GM12878 (cell line): ENCODE measurements around the gene CD69. TPM values are rescaled to one million over a fixed set of nuclear protein-coding genes. Genes with fewer than 3 reads are reported as not detected.

Source experiments
- ATAC-seq: fragments of 200-7000 bp; cut with Tn5 transposase; 3 replicates; pipeline ENCODE4 v1.9.1; 2020; ENCODE audit warnings: mild to moderate bottlenecking, moderate library complexity
- BruUV-seq: library from RNA; stranded (reverse); fragments of 400-500 nt; replicated peaks from 2 replicates; lab custom pipeline; 2021; lab: Mats Ljungman, UMichigan
- CTCF ChIA-PET: fragments of 300-600 bp; sonication (Branson Sonifier 250); formaldehyde crosslinking; extraction: SDS; loops from one replicate; lab custom pipeline; 2021; ENCODE audit warnings: inconsistent platforms; lab: Yijun Ruan, JAX
- POLR2A ChIA-PET: fragments of 350-600 bp; formaldehyde crosslinking; extraction: SDS; loops from one replicate; lab custom pipeline; 2021; ENCODE audit warnings: inconsistent platforms; lab: Charles Lee
- RAD21 ChIA-PET: fragments of 300-600 bp; sonication (Branson Sonifier 250); formaldehyde crosslinking; loops from one replicate; lab custom pipeline; 2023; ENCODE audit warnings: antibody characterized with exemption; ENCODE audit not compliant: unreplicated experiment; lab: Charles Lee
- SMC1A ChIA-PET: fragments of 300-600 bp; sonication (Branson Sonifier 250); formaldehyde crosslinking; loops from one replicate; lab custom pipeline; 2023; ENCODE audit not compliant: unreplicated experiment, uncharacterized antibody; lab: Charles Lee
- DNase-seq: peaks from one replicate; pipeline ENCODE4 v3.0.0-alpha.2; 2011; ENCODE audit warnings: low read depth, low spot score
- FAIRE-seq: peaks from 3 replicates; lab custom pipeline; 2011; peaks lifted over from hg19 to GRCh38; lab: Jason Lieb, UNC
- H2AFZ ChIP-seq: 2 replicates; pipeline ENCODE4 v1.6.0; 2011; ENCODE audit warnings: low read depth, low read length, control low read depth; ENCODE audit not compliant: control insufficient read depth
- H3K27ac ChIP-seq: 2 replicates; pipeline ENCODE4 v1.5.1; 2011; ENCODE audit warnings: control low read depth; ENCODE audit not compliant: control insufficient read depth, insufficient read depth
- H3K27me3 ChIP-seq, 2 experiments: replicated peaks in 1 of 2; 2 replicates each; pipeline versions ENCODE4 v1.6.0 to v1.6.1; 2011; ENCODE audit warnings: low read length in 1 of 2; ENCODE audit not compliant: control insufficient read depth in 2 of 2, insufficient read depth in 2 of 2
- H3K36me3 ChIP-seq, 2 experiments: 2 replicates each; pipeline ENCODE4 v1.5.1; 2011; ENCODE audit warnings: low read length in 1 of 2; ENCODE audit not compliant: control insufficient read depth in 2 of 2, insufficient read depth in 2 of 2
- H3K4me1 ChIP-seq: 2 replicates; pipeline ENCODE4 v1.6.1; 2011; ENCODE audit warnings: mild to moderate bottlenecking, low read length, moderate library complexity, mixed read lengths; ENCODE audit not compliant: control insufficient read depth, insufficient read depth
- H3K4me2 ChIP-seq: 2 replicates; pipeline ENCODE4 v1.6.0; 2011; ENCODE audit warnings: control low read depth; ENCODE audit not compliant: control insufficient read depth, insufficient read depth
- H3K4me3 ChIP-seq: fragments of 200-600 bp; sonication (generic); 2 replicates; pipeline ENCODE4 v1.5.1; 2016
- H3K79me2 ChIP-seq: 2 replicates; pipeline ENCODE4 v1.6.0; 2011; ENCODE audit warnings: low read length; ENCODE audit not compliant: control insufficient read depth, insufficient read depth
- H3K9ac ChIP-seq: 2 replicates; pipeline ENCODE4 v1.8.0; 2011; ENCODE audit warnings: low read length, control low read depth, mixed read lengths; ENCODE audit not compliant: control insufficient read depth, insufficient read depth
- H3K9me3 ChIP-seq: replicated peaks from 3 replicates; pipeline ENCODE4 v1.5.1; 2011; ENCODE audit warnings: mild to moderate bottlenecking, low read length; ENCODE audit not compliant: control insufficient read depth, insufficient read depth
- H4K20me1 ChIP-seq: 2 replicates; pipeline ENCODE4 v1.6.0; 2011; ENCODE audit not compliant: control insufficient read depth, insufficient read depth
- ATF3 ChIP-seq: IDR thresholded peaks from 2 replicates; pipeline ENCODE4 v1.6.1; 2011; ENCODE audit warnings: low read depth, mild to moderate bottlenecking, low read length, moderate library complexity, borderline replicate concordance; ENCODE audit errors: extremely low read depth
- ATF7 ChIP-seq: fragments of 450-650 bp; IDR thresholded peaks from 2 replicates; pipeline ENCODE4 v1.6.1; 2016; ENCODE audit warnings: low read depth, mild to moderate bottlenecking
- E2F4 ChIP-seq: IDR thresholded peaks from 2 replicates; pipeline ENCODE4 v1.6.1; 2012; ENCODE audit warnings: low read depth, low read length, improper control_type of control experiment
- FOXK2 ChIP-seq: fragments of 450-650 bp; IDR thresholded peaks from 2 replicates; pipeline ENCODE4 v1.6.1; 2017; ENCODE audit warnings: mild to moderate bottlenecking, moderate library complexity
- HDGF ChIP-seq: fragments of 450-650 bp; IDR thresholded peaks from 2 replicates; pipeline ENCODE4 v1.6.1; 2016; ENCODE audit warnings: antibody characterized with exemption
- MEF2A ChIP-seq: IDR thresholded peaks from 2 replicates; pipeline ENCODE4 v1.6.1; 2011; ENCODE audit warnings: low read depth, mild to moderate bottlenecking, low read length, moderate library complexity; ENCODE audit not compliant: insufficient read depth
- MLLT1 ChIP-seq: fragments of 450-650 bp; IDR thresholded peaks from 2 replicates; pipeline ENCODE4 v1.6.1; 2016; ENCODE audit warnings: mild to moderate bottlenecking
- PBX3 ChIP-seq: IDR thresholded peaks from 2 replicates; pipeline ENCODE4 v1.6.1; 2011; ENCODE audit warnings: mild to moderate bottlenecking, low read depth, low read length, moderate library complexity; ENCODE audit not compliant: insufficient replicate concordance
- POU2F2 ChIP-seq: IDR thresholded peaks from 3 replicates; pipeline ENCODE4 v1.6.1; 2011; ENCODE audit warnings: low read depth, mild to moderate bottlenecking, low read length, borderline replicate concordance
- RAD21 ChIP-seq: IDR thresholded peaks from 2 replicates; pipeline ENCODE4 v1.6.1; 2011; ENCODE audit warnings: mild to moderate bottlenecking, low read depth, low read length, moderate library complexity; ENCODE audit not compliant: insufficient read depth
- SIN3A ChIP-seq: IDR thresholded peaks from 2 replicates; pipeline ENCODE4 v1.6.1; 2012; ENCODE audit warnings: low read depth, low read length, improper control_type of control experiment
- SMARCA5 ChIP-seq: fragments of 450-650 bp; IDR thresholded peaks from 2 replicates; pipeline ENCODE4 v1.6.1; 2017; ENCODE audit warnings: mild to moderate bottlenecking
- WRNIP1 ChIP-seq: IDR thresholded peaks from 2 replicates; pipeline ENCODE4 v1.6.1; 2011; ENCODE audit warnings: low read depth, low read length, improper control_type of control experiment, borderline replicate concordance
- YY1 ChIP-seq: IDR thresholded peaks from 2 replicates; pipeline ENCODE4 v1.6.1; 2011; ENCODE audit warnings: low read depth, mild to moderate bottlenecking, low read length
- ZNF24 ChIP-seq: fragments of 450-650 bp; IDR thresholded peaks from 2 replicates; pipeline ENCODE4 v1.6.1; 2017; ENCODE audit warnings: antibody characterized with exemption, mild to moderate bottlenecking
- WGBS: methylation state at CpG from one replicate; pipeline ENCODE4 v1.1.6; 2016; ENCODE audit warnings: low lambda C conversion rate; ENCODE audit not compliant: insufficient replicate concordance, insufficient coverage; ENCODE audit errors: missing lambda C conversion rate; 5-methylcytosine and 5-hydroxymethylcytosine counted together
- in situ Hi-C: fragments of 300-500 bp; cut with MboI; formaldehyde crosslinking; loops from 9 replicates; pipeline ENCODE4 v1.14.3; 2018; ENCODE audit warnings: mixed read lengths
- intact Hi-C: fragments of 100-400 bp; cut with micrococcal nuclease; formaldehyde crosslinking; loops from one replicate; pipeline ENCODE4 v1.14.2; 2022; ENCODE audit not compliant: unreplicated experiment
- polyA plus RNA-seq, 11 experiments: library from polyadenylated mRNA; depleted of rRNA in 4 of 11; unstranded in 6 of 11; stranded (reverse) in 5 of 11; fragments of >200 nt; fragmentation: Nextera tagmentation in 4 of 11; fragmentation: Illumina TruSeq in 1 of 11; extraction: Ambion mirVana in 4 of 11; extraction: Trizol in 1 of 11; gene quantifications; 1 replicate in 1 of 11; 2 replicates in 10 of 11; pipeline versions ENCODE4 v1.2.1 to v1.2.3, GENCODE V29; 2011 to 2016; ENCODE audit warnings: inconsistent platforms in 2 of 11, missing spikeins in 2 of 11, low read depth in 1 of 11
- total RNA-seq, 4 experiments: library from RNA; depleted of rRNA in 3 of 4; stranded (reverse); fragments of >200 nt in 3 of 4; fragmentation: Illumina TruSeq in 1 of 4; extraction: Trizol in 1 of 4; gene quantifications; 2 replicates each; pipeline versions ENCODE4 v1.2.1 to v1.2.3, GENCODE V29; 2013 to 2021

The CD69 gene
- total and polyA plus RNA-seq, 10 of the 15 experiments (the other 5 are each of a cell fraction or from before 2014, with no cell fraction given), result 7.3 to 156 (median 15.0) TPM

GRCh38 chr12:9797722-9798619, 37.3 kb upstream of the CD69 start:
- in situ Hi-C loops (loop anchor here (5.0 kb wide), 1 partner anchor 46 kb away; no protein-coding TSS in a partner anchor), intact Hi-C loops (loop anchor here (1.0 to 5.0 kb wide), 2 partner anchors 48 to 166 kb away; no protein-coding TSS in a partner anchor)
- no peaks in the 10 kb centered on the region for H3K36me3 ChIP-seq
- peaks cover 10% of the 10 kb centered on the region; the same call in 1 of the 2 replicates for H3K4me1 ChIP-seq
- RAD21 ChIA-PET, result interaction anchor here (0.6 to 7.3 kb wide), 15 partner anchors 8 to 163 kb away, joined by 3 to 577 read pairs (median 6); partner anchors contain the start of gene CD69
- 11% methylated on average over 7 of the region's 7 CpGs for WGBS
- H3K9me3 ChIP-seq, result no peaks in the 10 kb centered on the region; the same call in 2 of the 3 replicates
- POLR2A ChIA-PET, result interaction anchor here (0.7 to 2.2 kb wide), 6 partner anchors 37 to 65 kb away, joined by 3 to 8 read pairs (median 6); partner anchors contain the start of gene CD69
- no TSS peak for BruUV-seq
- no peaks in the 10 kb centered on the region for H4K20me1 ChIP-seq
- FAIRE-seq (peak; percentile 99), DNase-seq (peak; percentile 85), ATAC-seq (peak; percentile 100)
- CTCF ChIA-PET, result interaction anchor here (0.6 to 10.7 kb wide), 38 partner anchors 8 to 634 kb away, joined by 3 to 835 read pairs (median 4); partner anchors contain the start of genes CD69, CLEC2A, CLEC2D and CLECL1
- H3K4me3 ChIP-seq, result no peak overlapping the region
- SMC1A ChIA-PET, result interaction anchor here (0.7 to 12.4 kb wide), 20 partner anchors 9 to 345 kb away, joined by 3 to 814 read pairs (median 4); partner anchors contain the start of genes CD69, CLEC2B and CLEC2D
- no peak overlapping the region for H3K4me2 ChIP-seq
- H3K79me2 ChIP-seq, result no peaks in the 10 kb centered on the region
- H3K9ac ChIP-seq, result no peak overlapping the region
- peak overlapping the region; percentile 24; the same call in 1 of the 2 replicates for H2AFZ ChIP-seq
- no peak overlapping the region for H3K27ac ChIP-seq
- H3K27me3 ChIP-seq, result no peaks in the 10 kb centered on the region
- TF ChIP-seq SMARCA5 (peak; percentile 90), FOXK2 (no peak), ATF3 (no peak), PBX3 (no peak), ZNF24 (peak; percentile 53; the same call in 1 of the 2 replicates), HDGF (no peak), MLLT1 (0 out of 2 replicates have a peak, but pooled peaks have one; percentile 38), RAD21 (peak; percentile 100), POU2F2 (peak; percentile 73), ATF7 (0 out of 2 replicates have a peak, but pooled peaks have one; percentile 21), WRNIP1 (peak; percentile 92; the same call in 1 of the 2 replicates), MEF2A (0 out of 2 replicates have a peak, but pooled peaks have one; percentile 16), SIN3A (peak; percentile 30; the same call in 1 of the 2 replicates), E2F4 (0 out of 2 replicates have a peak, but pooled peaks have one; percentile 15), YY1 (peak; percentile 81; the same call in 1 of the 2 replicates)
